Measurements from ENCODE around the gene ZBTB1.

The ZBTB1 gene

DNA sequence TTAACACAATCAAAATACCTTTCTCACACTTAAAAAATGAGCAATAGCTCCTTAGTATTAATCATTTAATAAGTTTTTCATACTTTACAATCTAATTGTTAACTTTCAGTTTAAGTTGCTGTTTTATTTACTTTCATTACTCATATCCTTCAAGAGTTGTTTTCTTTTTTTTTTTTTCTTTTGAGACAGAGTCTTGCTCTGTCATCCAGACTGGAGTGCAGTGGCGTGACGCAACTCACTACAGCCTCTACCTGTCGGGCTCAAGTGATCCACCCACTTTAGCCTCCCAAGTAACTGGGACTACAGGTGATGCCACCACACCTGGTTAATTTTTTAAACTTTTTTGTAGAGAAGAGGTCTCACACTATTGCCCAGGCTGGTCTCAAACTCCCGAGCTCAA lies 16.1 kb downstream of the ZBTB1 start:
- H3K36me3 ChIP-seq (ENCODE audit: control insufficient read depth in 5 of 5, insufficient read depth in 5 of 5, low read length in 5 of 5), result peaks cover 14 to 22% (median 21%) of the 10 kb centered on the region in 5 donors
- no peaks in the 10 kb centered on the region for H3K27me3 ChIP-seq (ENCODE audit: control insufficient read depth in 5 of 5, insufficient read depth in 4 of 5, low read length in 5 of 5)
- H3K4me3 ChIP-seq (ENCODE audit: low read depth in 1 of 5, low read length in 5 of 5), result no peak overlapping the region
- no peak overlapping the region for H3K27ac ChIP-seq (ENCODE audit: low read depth, low read length)
- peaks cover 0 to 4% (median 0%) of the 10 kb centered on the region in 5 donors for H3K4me1 ChIP-seq (ENCODE audit: control insufficient read depth in 5 of 5, insufficient read depth in 5 of 5, low read length in 5 of 5)
- H3K9ac ChIP-seq (ENCODE audit: low read length in 5 of 5), result no peak overlapping the region
- no peaks in the 10 kb centered on the region for H3K9me3 ChIP-seq (ENCODE audit: control insufficient read depth in 5 of 5, low read length in 5 of 5)

DNA sequence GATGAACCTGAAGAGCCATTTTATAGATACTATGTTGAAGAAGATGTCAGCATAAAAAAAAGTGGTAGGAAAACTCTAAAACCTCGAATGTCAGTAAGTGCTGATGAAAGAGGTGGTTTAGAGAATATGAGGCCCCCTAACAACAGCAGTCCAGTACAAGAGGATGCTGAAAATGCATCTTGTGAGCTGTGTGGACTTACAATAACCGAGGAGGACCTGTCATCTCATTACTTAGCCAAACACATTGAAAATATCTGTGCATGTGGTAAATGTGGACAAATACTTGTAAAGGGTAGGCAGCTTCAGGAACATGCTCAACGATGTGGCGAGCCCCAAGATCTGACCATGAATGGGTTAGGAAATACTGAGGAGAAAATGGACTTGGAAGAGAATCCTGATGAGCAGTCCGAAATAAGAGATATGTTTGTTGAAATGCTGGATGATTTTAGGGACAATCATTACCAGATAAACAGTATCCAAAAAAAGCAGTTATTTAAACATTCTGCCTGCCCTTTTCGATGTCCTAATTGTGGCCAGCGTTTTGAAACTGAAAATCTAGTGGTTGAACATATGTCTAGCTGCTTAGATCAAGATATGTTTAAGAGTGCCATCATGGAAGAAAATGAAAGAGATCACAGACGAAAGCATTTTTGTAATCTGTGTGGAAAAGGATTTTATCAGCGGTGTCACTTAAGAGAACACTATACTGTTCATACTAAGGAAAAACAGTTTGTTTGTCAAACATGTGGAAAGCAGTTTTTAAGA lies 18.2 kb downstream of the ZBTB1 start:
- H3K36me3 ChIP-seq (ENCODE audit: control insufficient read depth in 5 of 5, insufficient read depth in 5 of 5, low read length in 5 of 5), result peaks cover 14 to 24% (median 23%) of the 10 kb centered on the region in 5 donors
- no peaks in the 10 kb centered on the region for H3K27me3 ChIP-seq (ENCODE audit: control insufficient read depth in 5 of 5, insufficient read depth in 4 of 5, low read length in 5 of 5)
- H3K4me3 ChIP-seq (ENCODE audit: low read depth in 1 of 5, low read length in 5 of 5), result no peak overlapping the region
- peaks cover 0 to 4% (median 0%) of the 10 kb centered on the region in 5 donors for H3K4me1 ChIP-seq (ENCODE audit: control insufficient read depth in 5 of 5, insufficient read depth in 5 of 5, low read length in 5 of 5)
- H3K9ac ChIP-seq (ENCODE audit: low read length in 5 of 5), result no peak overlapping the region
- H3K9me3 ChIP-seq (ENCODE audit: control insufficient read depth in 5 of 5, low read length in 5 of 5), result no peaks in the 10 kb centered on the region
- H3K27ac ChIP-seq (ENCODE audit: low read depth, low read length), result no peak overlapping the region

- H3K9ac ChIP-seq (ENCODE audit: low read length in 5 of 5), result no peak overlapping the region
- no peak overlapping the region for H3K27ac ChIP-seq (ENCODE audit: low read depth, low read length)
- H3K36me3 ChIP-seq (ENCODE audit: control insufficient read depth in 5 of 5, insufficient read depth in 5 of 5, low read length in 5 of 5), result peaks cover 14 to 27% (median 24%) of the 10 kb centered on the region in 5 donors
Observed at GRCh38 chr14:64525354-64525753, 20.8 kb downstream of the ZBTB1 start.

GRCh38 chr14:64531567-64531966 lies 27.0 kb downstream of the ZBTB1 start:
- Histone ChIP-seq H3K9ac (ENCODE audit: low read length in 5 of 5) (no peak overlapping the region), H3K36me3 (ENCODE audit: control insufficient read depth in 5 of 5, insufficient read depth in 5 of 5, low read length in 5 of 5) (peaks cover 0 to 4% (median 2%) of the 10 kb centered on the region in 5 donors), H3K4me1 (ENCODE audit: control insufficient read depth in 5 of 5, insufficient read depth in 5 of 5, low read length in 5 of 5) (peaks cover 0 to 2% (median 0%) of the 10 kb centered on the region in 5 donors), H3K4me3 (ENCODE audit: low read depth in 1 of 5, low read length in 5 of 5) (no peak overlapping the region), H3K27ac (ENCODE audit: low read depth, low read length) (no peak overlapping the region), H3K27me3 (ENCODE audit: control insufficient read depth in 5 of 5, insufficient read depth in 4 of 5, low read length in 5 of 5) (no peaks in the 10 kb centered on the region), H3K9me3 (ENCODE audit: control insufficient read depth in 5 of 5, low read length in 5 of 5) (no peaks in the 10 kb centered on the region)

More at GRCh38 chr14:64525354-64525753, 20.8 kb downstream of the ZBTB1 start:
- no peaks in the 10 kb centered on the region for H3K4me1 ChIP-seq (ENCODE audit: control insufficient read depth in 5 of 5, insufficient read depth in 5 of 5, low read length in 5 of 5)
- H3K9me3 ChIP-seq (ENCODE audit: control insufficient read depth in 5 of 5, low read length in 5 of 5), result no peaks in the 10 kb centered on the region
- no peak overlapping the region for H3K4me3 ChIP-seq (ENCODE audit: low read depth in 1 of 5, low read length in 5 of 5)
- H3K27me3 ChIP-seq (ENCODE audit: control insufficient read depth in 5 of 5, insufficient read depth in 4 of 5, low read length in 5 of 5), result no peaks in the 10 kb centered on the region

- peaks cover 0 to 10% (median under 1%) of the 10 kb centered on the region in 5 donors for H3K27me3 ChIP-seq (ENCODE audit: control insufficient read depth in 5 of 5, insufficient read depth in 4 of 5, low read length in 5 of 5)
- H3K27ac ChIP-seq (ENCODE audit: low read depth, low read length), result no peak overlapping the region
- H3K9me3 ChIP-seq (ENCODE audit: control insufficient read depth in 5 of 5, low read length in 5 of 5), result peaks cover 0 to 8% (median 4%) of the 10 kb centered on the region in 5 donors
- H3K4me3 ChIP-seq (ENCODE audit: low read depth in 1 of 5, low read length in 5 of 5), result no peak overlapping the region
- no peaks in the 10 kb centered on the region for H3K36me3 ChIP-seq (ENCODE audit: control insufficient read depth in 5 of 5, insufficient read depth in 5 of 5, low read length in 5 of 5)
- no peak overlapping the region for H3K9ac ChIP-seq (ENCODE audit: low read length in 5 of 5)
- peaks cover 0 to 24% (median 19%) of the 10 kb centered on the region in 5 donors for H3K4me1 ChIP-seq (ENCODE audit: control insufficient read depth in 5 of 5, insufficient read depth in 5 of 5, low read length in 5 of 5)
Observed at GRCh38 chr14:64536488-64537245, 32.1 kb downstream of the ZBTB1 start.

DNA sequence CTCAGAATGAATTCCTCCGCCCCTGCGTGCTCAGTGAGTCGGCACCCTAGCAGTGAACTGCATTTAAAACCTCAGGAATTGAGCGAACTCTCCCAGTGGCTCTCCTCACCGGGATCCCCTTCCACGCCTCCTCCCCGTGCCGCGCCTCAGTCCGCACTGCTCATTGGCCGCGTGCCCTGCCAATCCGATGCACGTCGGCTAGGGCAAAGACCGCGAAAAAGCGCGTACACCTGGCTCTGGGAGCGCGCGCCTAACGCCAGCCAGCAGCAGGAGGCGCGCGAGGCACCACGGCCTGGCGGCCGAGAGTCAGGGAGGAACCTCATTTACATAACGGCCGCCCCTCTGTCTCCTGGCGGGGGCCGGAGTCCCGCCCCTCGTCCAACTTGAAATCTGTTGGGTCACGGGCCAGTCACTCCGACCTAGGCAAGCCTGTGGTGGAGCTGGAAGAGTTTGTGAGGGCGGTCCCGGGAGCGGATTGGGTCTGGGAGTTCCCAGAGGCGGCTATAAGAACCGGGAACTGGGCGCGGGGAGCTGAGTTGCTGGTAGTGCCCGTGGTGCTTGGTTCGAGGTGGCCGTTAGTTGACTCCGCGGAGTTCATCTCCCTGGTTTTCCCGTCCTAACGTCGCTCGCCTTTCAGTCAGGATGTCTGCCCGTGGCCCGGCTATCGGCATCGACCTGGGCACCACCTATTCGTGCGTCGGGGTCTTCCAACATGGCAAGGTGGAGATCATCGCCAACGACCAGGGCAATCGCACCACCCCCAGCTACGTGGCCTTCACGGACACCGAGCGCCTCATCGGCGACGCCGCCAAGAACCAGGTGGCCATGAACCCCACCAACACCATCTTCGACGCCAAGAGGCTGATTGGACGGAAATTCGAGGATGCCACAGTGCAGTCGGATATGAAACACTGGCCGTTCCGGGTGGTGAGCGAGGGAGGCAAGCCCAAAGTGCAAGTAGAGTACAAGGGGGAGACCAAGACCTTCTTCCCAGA lies 35.9 kb downstream of the ZBTB1 start, which contains the start of gene HSPA2:
Gene HSPA2 (plus strand): TSS at position 534 of the 995 bp plus-strand sequence. CDS start 109 bp downstream, at position 643.
- peaks cover 0 to 18% (median 4%) of the 10 kb centered on the region in 5 donors for H3K27me3 ChIP-seq (ENCODE audit: control insufficient read depth in 5 of 5, insufficient read depth in 4 of 5, low read length in 5 of 5)
- peak within 1 kb of the TSS; percentile 26 to 79 (median 59) for H3K9ac ChIP-seq (ENCODE audit: low read length in 5 of 5)
- peak within 1 kb of the TSS; percentile 75 for H3K27ac ChIP-seq (ENCODE audit: low read depth, low read length)
- H3K4me3 ChIP-seq (ENCODE audit: low read depth in 1 of 5, low read length in 5 of 5), result peak within 1 kb of the TSS; percentile 69 to 81 (median 78)
- peaks cover 0 to 8% (median 4%) of the 10 kb centered on the region in 5 donors for H3K9me3 ChIP-seq (ENCODE audit: control insufficient read depth in 5 of 5, low read length in 5 of 5)
- H3K36me3 ChIP-seq (ENCODE audit: control insufficient read depth in 5 of 5, insufficient read depth in 5 of 5, low read length in 5 of 5), result no peaks in the 10 kb centered on the region
- H3K4me1 ChIP-seq (ENCODE audit: control insufficient read depth in 5 of 5, insufficient read depth in 5 of 5, low read length in 5 of 5), result peaks cover 0 to 41% (median 28%) of the 10 kb centered on the region in 5 donors

DNA sequence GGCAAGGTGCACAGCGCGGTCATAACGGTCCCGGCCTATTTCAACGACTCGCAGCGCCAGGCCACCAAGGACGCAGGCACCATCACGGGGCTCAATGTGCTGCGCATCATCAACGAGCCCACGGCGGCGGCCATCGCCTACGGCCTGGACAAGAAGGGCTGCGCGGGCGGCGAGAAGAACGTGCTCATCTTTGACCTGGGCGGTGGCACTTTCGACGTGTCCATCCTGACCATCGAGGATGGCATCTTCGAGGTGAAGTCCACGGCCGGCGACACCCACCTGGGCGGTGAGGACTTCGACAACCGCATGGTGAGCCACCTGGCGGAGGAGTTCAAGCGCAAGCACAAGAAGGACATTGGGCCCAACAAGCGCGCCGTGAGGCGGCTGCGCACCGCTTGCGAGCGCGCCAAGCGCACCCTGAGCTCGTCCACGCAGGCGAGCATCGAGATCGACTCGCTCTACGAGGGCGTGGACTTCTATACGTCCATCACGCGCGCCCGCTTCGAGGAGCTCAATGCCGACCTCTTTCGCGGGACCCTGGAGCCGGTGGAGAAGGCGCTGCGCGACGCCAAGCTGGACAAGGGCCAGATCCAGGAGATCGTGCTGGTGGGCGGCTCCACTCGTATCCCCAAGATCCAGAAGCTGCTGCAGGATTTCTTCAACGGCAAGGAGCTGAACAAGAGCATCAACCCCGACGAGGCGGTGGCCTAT lies 36.8 kb downstream of the ZBTB1 start:
- Histone ChIP-seq H3K27ac (ENCODE audit: low read depth, low read length) (no peak overlapping the region), H3K27me3 (ENCODE audit: control insufficient read depth in 5 of 5, insufficient read depth in 4 of 5, low read length in 5 of 5) (peaks cover 0 to 18% (median 4%) of the 10 kb centered on the region in 5 donors), H3K36me3 (ENCODE audit: control insufficient read depth in 5 of 5, insufficient read depth in 5 of 5, low read length in 5 of 5) (no peaks in the 10 kb centered on the region), H3K9ac (ENCODE audit: low read length in 5 of 5) (no peak overlapping the region), H3K9me3 (ENCODE audit: control insufficient read depth in 5 of 5, low read length in 5 of 5) (peaks cover 0 to 8% (median 4%) of the 10 kb centered on the region in 5 donors), H3K4me1 (ENCODE audit: control insufficient read depth in 5 of 5, insufficient read depth in 5 of 5, low read length in 5 of 5) (peaks cover 0 to 41% (median 28%) of the 10 kb centered on the region in 5 donors), H3K4me3 (ENCODE audit: low read depth in 1 of 5, low read length in 5 of 5) (peak overlapping the region; percentile 69 to 80 (median 76))

- H3K27ac ChIP-seq (ENCODE audit: low read depth, low read length), result no peak overlapping the region
- no peaks in the 10 kb centered on the region for H3K36me3 ChIP-seq (ENCODE audit: control insufficient read depth in 5 of 5, insufficient read depth in 5 of 5, low read length in 5 of 5)
- peaks cover 0 to 34% (median 28%) of the 10 kb centered on the region in 5 donors for H3K4me1 ChIP-seq (ENCODE audit: control insufficient read depth in 5 of 5, insufficient read depth in 5 of 5, low read length in 5 of 5)
- peak overlapping the region in 1 of 5 donors; percentile 19 for H3K9ac ChIP-seq (ENCODE audit: low read length in 5 of 5)
- H3K4me3 ChIP-seq (ENCODE audit: low read depth in 1 of 5, low read length in 5 of 5), result peak overlapping the region; percentile 69 to 80 (median 76)
- H3K27me3 ChIP-seq (ENCODE audit: control insufficient read depth in 5 of 5, insufficient read depth in 4 of 5, low read length in 5 of 5), result peaks cover 0 to 18% (median 4%) of the 10 kb centered on the region in 5 donors
- peaks cover 0 to 8% (median 4%) of the 10 kb centered on the region in 5 donors for H3K9me3 ChIP-seq (ENCODE audit: control insufficient read depth in 5 of 5, low read length in 5 of 5)
Observed at GRCh38 chr14:64541972-64542835, 37.6 kb downstream of the ZBTB1 start.
